Bronchial epithelial cell (primary cell): ENCODE data around the gene ZNF516. TPM values are rescaled to one million over a fixed set of nuclear protein-coding genes. Genes with fewer than 3 reads are reported as not detected.

Source experiments
- DNase-seq: peaks from one replicate; pipeline ENCODE4 v3.0.0-alpha.2; 2010; ENCODE audit warnings: low read depth
- FAIRE-seq: peaks from 2 replicates; lab custom pipeline; 2011; peaks lifted over from hg19 to GRCh38; lab: Jason Lieb, UNC
- H3K27me3 ChIP-seq: 2 replicates; pipeline ENCODE4 v1.5.1; 2011; ENCODE audit warnings: low read length; ENCODE audit not compliant: control insufficient read depth, insufficient read depth
- H3K36me3 ChIP-seq: 2 replicates; pipeline ENCODE4 v1.5.1; 2011; ENCODE audit warnings: low read length; ENCODE audit not compliant: control insufficient read depth, insufficient read depth
- H3K4me3 ChIP-seq: 2 replicates; pipeline ENCODE4 v1.5.1; 2011; ENCODE audit warnings: mild to moderate bottlenecking, low read depth, low read length, control low read depth
- total RNA-seq: library from RNA; depleted of rRNA; stranded (reverse); fragments of >200 nt; gene quantifications from 2 replicates; pipeline ENCODE4 v1.2.1, GENCODE V29; 2014
- TF ChIP-seq, protein P1 (sequence below): IDR thresholded peaks from 2 replicates; pipeline ENCODE4 v1.5.1; 2011; ENCODE audit warnings: mild to moderate bottlenecking, moderate library complexity, low read length, control low read depth, inconsistent platforms; ENCODE audit not compliant: insufficient read depth, severe bottlenecking

Gene ZNF516
- total RNA-seq, 1 donor from 2014 or later, result 16.6 TPM

DNA sequence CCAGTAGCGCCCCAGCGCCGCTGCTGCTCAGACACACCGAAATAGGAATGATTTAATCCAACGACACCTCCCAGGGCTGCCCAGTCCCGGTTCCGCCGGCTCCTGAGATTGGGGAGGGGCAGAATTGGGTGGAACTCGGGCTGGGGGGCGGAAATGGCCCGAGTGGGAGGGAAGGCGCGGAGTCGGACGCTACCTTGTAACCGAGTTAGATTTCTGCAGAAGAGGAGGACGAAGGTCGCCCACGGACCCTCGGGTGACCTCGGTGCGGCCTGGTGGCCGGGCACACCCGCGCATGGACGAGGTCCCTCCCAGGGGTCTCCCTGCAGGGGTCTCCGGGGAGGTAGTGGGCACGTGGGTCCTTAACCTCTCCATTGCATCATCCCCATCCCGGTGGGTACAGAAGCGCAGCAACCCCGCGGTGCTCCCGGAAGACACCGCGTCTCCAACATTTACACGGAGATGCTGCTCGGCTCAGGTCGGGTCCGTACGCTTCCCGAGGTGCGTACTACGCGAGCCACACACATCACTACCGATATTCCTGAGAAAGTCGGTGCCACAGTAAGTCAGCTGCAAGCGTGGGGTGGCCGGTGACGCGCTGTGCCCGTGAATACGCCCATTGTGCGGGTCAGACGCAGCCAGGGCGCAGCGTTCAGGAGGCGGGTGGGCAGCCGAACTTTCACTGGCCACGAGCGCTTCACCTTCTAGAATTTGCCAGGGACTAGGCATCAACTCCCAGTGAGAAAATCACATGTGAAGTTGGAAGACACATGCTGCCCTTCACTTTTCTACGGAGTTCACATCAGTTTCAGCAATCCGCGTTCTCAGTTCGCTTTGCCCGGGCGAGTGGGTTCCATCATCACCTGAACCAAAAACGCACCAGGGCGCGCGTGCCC is 3.0 kb downstream of the ZNF516 start:
- FAIRE-seq (no peak), DNase-seq (no peak)
- TF ChIP-seq, protein P1, sequence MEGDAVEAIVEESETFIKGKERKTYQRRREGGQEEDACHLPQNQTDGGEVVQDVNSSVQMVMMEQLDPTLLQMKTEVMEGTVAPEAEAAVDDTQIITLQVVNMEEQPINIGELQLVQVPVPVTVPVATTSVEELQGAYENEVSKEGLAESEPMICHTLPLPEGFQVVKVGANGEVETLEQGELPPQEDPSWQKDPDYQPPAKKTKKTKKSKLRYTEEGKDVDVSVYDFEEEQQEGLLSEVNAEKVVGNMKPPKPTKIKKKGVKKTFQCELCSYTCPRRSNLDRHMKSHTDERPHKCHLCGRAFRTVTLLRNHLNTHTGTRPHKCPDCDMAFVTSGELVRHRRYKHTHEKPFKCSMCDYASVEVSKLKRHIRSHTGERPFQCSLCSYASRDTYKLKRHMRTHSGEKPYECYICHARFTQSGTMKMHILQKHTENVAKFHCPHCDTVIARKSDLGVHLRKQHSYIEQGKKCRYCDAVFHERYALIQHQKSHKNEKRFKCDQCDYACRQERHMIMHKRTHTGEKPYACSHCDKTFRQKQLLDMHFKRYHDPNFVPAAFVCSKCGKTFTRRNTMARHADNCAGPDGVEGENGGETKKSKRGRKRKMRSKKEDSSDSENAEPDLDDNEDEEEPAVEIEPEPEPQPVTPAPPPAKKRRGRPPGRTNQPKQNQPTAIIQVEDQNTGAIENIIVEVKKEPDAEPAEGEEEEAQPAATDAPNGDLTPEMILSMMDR, result no peak
- peak overlapping the region; percentile 89 for H3K4me3 ChIP-seq
- H3K27me3 ChIP-seq, result no peaks in the 10 kb centered on the region
- no peaks in the 10 kb centered on the region for H3K36me3 ChIP-seq

DNA sequence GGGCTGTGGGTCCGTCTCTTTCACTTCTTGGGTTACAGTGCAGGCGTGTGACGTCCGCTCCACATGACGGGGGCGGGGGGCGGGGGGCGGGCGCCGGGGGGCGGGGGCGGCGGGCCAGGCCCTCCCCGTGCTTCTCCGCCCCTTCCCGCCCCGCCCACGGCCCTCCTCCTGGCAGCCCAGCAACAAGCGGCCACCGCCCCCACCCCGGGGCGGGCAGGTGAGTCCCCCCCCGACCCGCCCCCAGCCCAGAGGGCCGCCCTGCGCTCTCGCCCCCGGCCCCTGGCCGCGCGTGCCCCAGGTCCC is 3.6 kb downstream of the ZNF516 start:
- Histone ChIP-seq H3K27me3 (no peaks in the 10 kb centered on the region), H3K4me3 (peak overlapping the region; percentile 89), H3K36me3 (no peaks in the 10 kb centered on the region)
- DNase-seq, result no peak
- FAIRE-seq, result no peak
- TF ChIP-seq, protein P1, result no peak

DNA sequence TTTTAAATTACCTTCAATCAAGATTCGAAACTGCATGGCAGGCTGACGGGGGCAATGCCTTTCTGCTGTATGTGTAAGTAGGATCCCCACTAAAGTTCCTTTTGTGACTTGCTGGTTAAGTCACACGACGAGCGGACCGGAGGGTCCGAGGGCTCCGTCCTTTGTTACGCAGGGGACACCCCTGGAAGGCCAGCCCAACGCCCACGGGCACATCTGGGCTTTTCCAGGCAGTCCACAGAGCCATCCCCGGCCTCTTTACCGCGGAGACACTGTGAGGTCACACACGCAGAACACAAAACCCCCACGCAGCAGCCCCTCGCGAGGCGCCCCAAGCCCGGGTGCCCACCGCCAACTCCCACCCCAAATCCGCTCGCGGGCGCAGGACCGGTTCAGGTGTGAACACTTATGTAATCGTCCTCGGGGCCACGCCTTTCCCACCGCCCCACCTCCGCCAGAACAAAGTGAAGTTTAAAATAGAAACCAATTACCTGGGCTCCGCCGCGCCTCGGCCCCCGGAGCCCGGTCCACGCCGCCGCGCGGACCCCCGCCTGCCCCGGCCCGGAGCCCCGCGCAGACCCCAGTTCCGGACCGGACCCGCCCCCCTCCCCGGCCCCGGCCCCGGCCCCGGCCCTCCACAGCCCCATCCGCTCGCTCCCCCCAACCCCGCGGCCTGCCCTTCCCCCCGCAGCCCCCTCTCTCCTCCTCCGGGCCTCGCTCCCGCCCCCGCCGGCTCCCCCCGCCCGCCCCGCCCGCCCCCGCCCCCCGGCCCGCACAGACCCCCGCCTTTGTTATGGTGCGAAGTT is 4.2 kb downstream of the ZNF516 start:
- peak; percentile 41 for DNase-seq
- TF ChIP-seq, protein P1, result no peak
- Histone ChIP-seq H3K36me3 (no peaks in the 10 kb centered on the region), H3K4me3 (peak overlapping the region; percentile 89), H3K27me3 (no peaks in the 10 kb centered on the region)
- FAIRE-seq, result no peak

DNA sequence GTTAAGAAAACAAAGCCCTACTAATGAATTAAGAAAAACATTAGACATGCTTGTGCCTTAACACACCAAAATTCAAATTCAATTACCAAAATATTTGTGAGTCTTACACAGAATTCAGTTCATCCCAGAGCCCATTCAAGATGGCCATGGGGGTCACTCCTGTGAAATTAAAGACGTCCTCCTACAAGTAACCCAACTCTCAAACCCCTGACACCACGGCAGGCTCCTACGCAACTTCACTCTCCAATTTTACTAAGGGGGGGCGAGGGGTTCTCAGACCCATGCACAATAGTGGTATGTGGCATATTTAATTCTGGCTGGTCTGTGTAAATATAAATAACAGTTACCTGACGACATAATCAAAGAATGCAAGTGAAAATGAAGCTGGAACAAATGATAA is 5.0 kb downstream of the ZNF516 start:
- Histone ChIP-seq H3K27me3 (no peaks in the 10 kb centered on the region), H3K36me3 (no peaks in the 10 kb centered on the region), H3K4me3 (no peak overlapping the region)
- TF ChIP-seq, protein P1, result no peak
- FAIRE-seq (no peak), DNase-seq (no peak)

DNA sequence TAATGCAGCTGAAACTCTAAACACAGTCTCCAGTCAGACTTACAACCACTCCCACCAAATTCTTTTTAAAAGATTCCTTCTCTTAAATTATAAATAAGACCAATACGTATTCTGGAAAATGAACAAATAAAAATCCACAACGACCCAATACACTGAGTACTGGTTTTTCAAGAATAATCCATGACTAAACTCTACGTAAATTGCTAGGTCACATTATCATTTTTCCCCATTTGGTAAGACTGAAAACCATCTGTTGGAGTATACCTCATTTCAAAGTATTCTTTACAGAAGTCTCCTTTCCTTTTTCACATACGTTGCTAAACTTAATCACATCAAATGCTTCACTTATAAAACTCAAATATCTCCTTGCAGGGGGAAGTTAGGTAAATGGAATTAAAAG is 6.0 kb downstream of the ZNF516 start:
- H3K4me3 ChIP-seq, result no peak overlapping the region
- no peaks in the 10 kb centered on the region for H3K27me3 ChIP-seq
- TF ChIP-seq, protein P1, result no peak
- FAIRE-seq (no peak), DNase-seq (peak; percentile 51)
- H3K36me3 ChIP-seq, result no peaks in the 10 kb centered on the region
